Measurements from ENCODE around the gene CELF5. TPM values are rescaled to one million over a fixed set of nuclear protein-coding genes. Genes with fewer than 3 reads are reported as not detected.
"Not testable (repeated sequence)": the region's sequence is repeated elsewhere in the genome, so short reads cannot be mapped to it uniquely, and the experiment has no call there.

Gene CELF5
- total RNA-seq, 2 experiments from 2014 or later, result 0.20 to 0.56 TPM

- Mint-ChIP-seq H3K4me3 (no peak overlapping the region), H3K36me3 (ENCODE audit: low read depth) (no peaks in the 10 kb centered on the region), H3K27ac (no peak overlapping the region), H3K27me3 (no peaks in the 10 kb centered on the region), H3K4me1 (ENCODE audit: low read depth) (peaks cover 7% of the 10 kb centered on the region), H3K9me3 (no peaks in the 10 kb centered on the region)
- ChIA-PET POLR2A (interaction anchor here (1.1 kb wide), 1 partner anchor 149 kb away, joined by 3 read pairs; no protein-coding TSS in a partner anchor), CTCF (interaction anchor here (1.4 to 3.7 kb wide), 4 partner anchors 32 to 148 kb away, joined by 4 to 10 read pairs (median 7); no protein-coding TSS in a partner anchor)
- intact Hi-C loops (cut with micrococcal nuclease), result no loop called here
- no peak for DNase-seq
- no peak for ATAC-seq
- TF ChIP-seq CTCF (IDR thresholded peaks at IDR 0.05), result no peak
Observed at GRCh38 chr19:3336680-3337523, 112.4 kb downstream of the CELF5 start.

GRCh38 chr19:3338541-3339181 is 114.2 kb downstream of the CELF5 start:
- peak overlapping the region; percentile 75 for H3K27ac Mint-ChIP-seq
- H3K36me3 Mint-ChIP-seq (ENCODE audit: low read depth), result no peaks in the 10 kb centered on the region
- no peak for TF ChIP-seq CTCF (IDR thresholded peaks at IDR 0.05)
- CTCF ChIA-PET, result interaction anchor here (1.1 to 2.2 kb wide), 4 partner anchors 9 to 147 kb away, joined by 3 to 6 read pairs (median 3); no protein-coding TSS in a partner anchor
- H3K9me3 Mint-ChIP-seq, result no peaks in the 10 kb centered on the region
- ATAC-seq, result peak; percentile 76
- intact Hi-C loops (cut with micrococcal nuclease), result no loop called here
- peak; percentile 68 for DNase-seq
- H3K4me1 Mint-ChIP-seq (ENCODE audit: low read depth), result peaks cover 9% of the 10 kb centered on the region
- POLR2A ChIA-PET, result interaction anchor here (0.7 to 1.1 kb wide), 2 partner anchors 17 to 141 kb away, joined by 3 read pairs; no protein-coding TSS in a partner anchor
- no peaks in the 10 kb centered on the region for H3K27me3 Mint-ChIP-seq
- no peak overlapping the region for H3K4me3 Mint-ChIP-seq

GRCh38 chr19:3340340-3340739 is 115.9 kb downstream of the CELF5 start:
- H3K27me3 Mint-ChIP-seq, result no peaks in the 10 kb centered on the region

GRCh38 chr19:3342246-3342645 is 117.8 kb downstream of the CELF5 start:
- H3K9me3 Mint-ChIP-seq, result no peaks in the 10 kb centered on the region

More at GRCh38 chr19:3340340-3340739, 115.9 kb downstream of the CELF5 start:
- no peaks in the 10 kb centered on the region for H3K9me3 Mint-ChIP-seq
- no peaks in the 10 kb centered on the region for H3K36me3 Mint-ChIP-seq (ENCODE audit: low read depth)
- ChIA-PET POLR2A (no interaction called here), CTCF (interaction anchor here (1.1 kb wide), 1 partner anchor 35 kb away, joined by 3 read pairs; no protein-coding TSS in a partner anchor)
- no peak for TF ChIP-seq CTCF (IDR thresholded peaks at IDR 0.05)
- intact Hi-C loops (cut with micrococcal nuclease), result no loop called here
- peaks cover 12% of the 10 kb centered on the region for H3K4me1 Mint-ChIP-seq (ENCODE audit: low read depth)
- no peak overlapping the region for H3K27ac Mint-ChIP-seq
- H3K4me3 Mint-ChIP-seq, result no peak overlapping the region
- ATAC-seq (no peak), DNase-seq (no peak)

GRCh38 chr19:3342962-3343361 is 118.5 kb downstream of the CELF5 start:
- ChIA-PET POLR2A (interaction anchor here (0.7 kb wide), 1 partner anchor 89 kb away, joined by 3 read pairs; no protein-coding TSS in a partner anchor), CTCF (interaction anchor here (0.6 to 1.9 kb wide), 9 partner anchors 9 to 136 kb away, joined by 3 to 8 read pairs (median 4); no protein-coding TSS in a partner anchor)
- H3K4me3 Mint-ChIP-seq, result not testable (repeated sequence)

More at GRCh38 chr19:3342246-3342645, 117.8 kb downstream of the CELF5 start:
- no peaks in the 10 kb centered on the region for H3K27me3 Mint-ChIP-seq
- ChIA-PET POLR2A (interaction anchor here (0.7 kb wide), 1 partner anchor 90 kb away, joined by 3 read pairs; no protein-coding TSS in a partner anchor), CTCF (interaction anchor here (1.2 to 1.5 kb wide), 5 partner anchors 15 to 131 kb away, joined by 3 to 8 read pairs (median 5); no protein-coding TSS in a partner anchor)
- H3K27ac Mint-ChIP-seq, result no peak overlapping the region
- no peak for DNase-seq
- ATAC-seq, result no peak
- TF ChIP-seq CTCF (IDR thresholded peaks at IDR 0.05), result no peak
- H3K4me1 Mint-ChIP-seq (ENCODE audit: low read depth), result peaks cover 12% of the 10 kb centered on the region
- intact Hi-C loops (cut with micrococcal nuclease), result no loop called here
- H3K36me3 Mint-ChIP-seq (ENCODE audit: low read depth), result no peaks in the 10 kb centered on the region
- no peak overlapping the region for H3K4me3 Mint-ChIP-seq

More at GRCh38 chr19:3342962-3343361, 118.5 kb downstream of the CELF5 start:
- ATAC-seq; H3K36me3 Mint-ChIP-seq (ENCODE audit: low read depth); H3K9me3 Mint-ChIP-seq; H3K27ac Mint-ChIP-seq; DNase-seq; H3K27me3 Mint-ChIP-seq; intact Hi-C loops (cut with micrococcal nuclease): not testable (repeated sequence)
- peaks cover 12% of the 10 kb centered on the region for H3K4me1 Mint-ChIP-seq (ENCODE audit: low read depth)
